GM21723 (cell line): ENCODE data around the gene CRHR1.
"Not testable (repeated sequence)": the region's sequence is repeated elsewhere in the genome, so short reads cannot be mapped to it uniquely, and the experiment has no call there.

Experiments
- ATAC-seq: cut with Tn5 transposase; IDR thresholded peaks from one replicate; pipeline ENCODE4 v1.9.1; 2021; ENCODE audit warnings: mild to moderate bottlenecking, moderate library complexity; ENCODE audit not compliant: unreplicated experiment

CRHR1 gene

DNA sequence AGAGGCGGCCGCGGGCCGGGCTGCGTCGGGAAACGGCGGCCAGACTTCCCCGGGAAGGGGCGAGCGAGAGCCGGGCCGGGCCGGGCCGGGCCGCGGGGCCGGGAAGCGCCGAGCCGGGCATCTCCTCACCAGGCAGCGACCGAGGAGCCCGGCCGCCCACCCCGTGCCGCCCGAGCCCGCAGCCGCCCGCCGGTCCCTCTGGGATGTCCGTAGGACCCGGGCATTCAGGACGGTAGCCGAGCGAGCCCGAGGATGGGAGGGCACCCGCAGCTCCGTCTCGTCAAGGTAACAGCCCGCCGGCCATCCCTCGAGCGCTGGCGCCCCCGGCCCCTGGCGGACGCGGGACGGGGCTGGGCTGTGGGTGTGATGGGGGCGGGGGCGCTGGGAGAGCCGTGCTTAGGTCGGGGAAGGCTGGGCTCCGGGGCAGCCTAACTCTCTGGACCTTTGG, at the start of gene CRHR1:
Gene CRHR1, plus strand, starts transcription at position 28 of the 448 bp plus-strand sequence. Its CDS starts 225 bp downstream, at position 253.
- no peak for ATAC-seq

DNA sequence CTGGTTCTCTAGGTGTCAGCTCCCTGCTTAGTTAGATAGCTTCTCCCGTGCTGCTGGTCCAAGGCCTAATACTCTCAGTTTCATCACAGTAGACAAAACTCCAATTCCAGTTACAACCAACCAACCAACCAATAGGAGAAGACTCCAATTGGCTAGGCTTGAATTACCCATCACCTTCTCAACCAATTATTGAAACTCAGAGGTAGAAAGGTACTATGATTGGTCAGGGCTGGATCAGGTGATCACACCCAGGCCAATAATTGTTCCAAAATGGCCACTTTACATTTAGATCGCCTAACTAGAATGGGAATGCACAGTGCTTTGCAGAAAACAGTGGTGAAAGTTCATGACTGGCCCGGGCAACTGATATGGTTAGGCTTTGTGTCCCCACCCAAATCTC, 49.5 kb upstream of the CRHR1 start:
- ATAC-seq = no peak

DNA sequence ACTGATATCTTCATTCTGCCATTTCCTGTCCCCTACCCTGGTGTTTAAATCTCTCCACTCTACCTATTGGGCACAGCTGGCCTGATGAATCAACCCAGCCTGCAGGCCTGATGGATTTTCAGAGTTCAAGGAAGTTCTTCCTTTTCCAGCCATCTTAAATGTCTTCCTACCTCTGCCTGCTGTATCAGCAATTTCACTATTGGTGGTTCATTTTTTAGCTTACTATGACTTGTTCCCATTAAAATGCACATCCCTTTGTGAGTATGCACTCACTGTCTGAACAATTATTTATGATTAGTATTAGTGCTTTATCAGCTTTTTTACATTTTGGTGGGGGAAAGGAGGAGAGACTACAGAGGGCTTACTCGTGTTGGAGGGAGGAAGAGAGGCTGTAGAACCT, 48.6 kb upstream of the CRHR1 start:
- ATAC-seq = no peak

DNA sequence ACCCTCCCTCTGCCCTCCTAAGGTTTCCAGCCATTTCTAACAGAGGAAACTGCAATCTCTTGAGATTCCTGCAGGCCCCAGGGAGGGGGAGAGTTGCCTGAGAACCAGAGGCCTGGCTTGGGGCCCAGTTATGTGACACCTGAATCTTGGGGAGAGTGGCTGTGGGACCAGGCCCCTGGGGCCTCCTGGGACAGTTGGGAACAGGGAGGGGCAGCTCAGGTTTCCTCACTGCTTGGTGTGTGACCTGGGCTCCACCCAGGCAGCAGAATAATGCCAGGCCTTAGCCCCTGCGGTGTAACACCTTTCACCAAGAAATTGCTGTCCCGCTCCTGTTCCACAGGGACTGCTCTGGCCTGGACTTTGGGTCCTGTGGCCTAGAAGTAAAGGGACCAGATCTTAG, 44.3 kb upstream of the CRHR1 start:
- no peak for ATAC-seq

DNA sequence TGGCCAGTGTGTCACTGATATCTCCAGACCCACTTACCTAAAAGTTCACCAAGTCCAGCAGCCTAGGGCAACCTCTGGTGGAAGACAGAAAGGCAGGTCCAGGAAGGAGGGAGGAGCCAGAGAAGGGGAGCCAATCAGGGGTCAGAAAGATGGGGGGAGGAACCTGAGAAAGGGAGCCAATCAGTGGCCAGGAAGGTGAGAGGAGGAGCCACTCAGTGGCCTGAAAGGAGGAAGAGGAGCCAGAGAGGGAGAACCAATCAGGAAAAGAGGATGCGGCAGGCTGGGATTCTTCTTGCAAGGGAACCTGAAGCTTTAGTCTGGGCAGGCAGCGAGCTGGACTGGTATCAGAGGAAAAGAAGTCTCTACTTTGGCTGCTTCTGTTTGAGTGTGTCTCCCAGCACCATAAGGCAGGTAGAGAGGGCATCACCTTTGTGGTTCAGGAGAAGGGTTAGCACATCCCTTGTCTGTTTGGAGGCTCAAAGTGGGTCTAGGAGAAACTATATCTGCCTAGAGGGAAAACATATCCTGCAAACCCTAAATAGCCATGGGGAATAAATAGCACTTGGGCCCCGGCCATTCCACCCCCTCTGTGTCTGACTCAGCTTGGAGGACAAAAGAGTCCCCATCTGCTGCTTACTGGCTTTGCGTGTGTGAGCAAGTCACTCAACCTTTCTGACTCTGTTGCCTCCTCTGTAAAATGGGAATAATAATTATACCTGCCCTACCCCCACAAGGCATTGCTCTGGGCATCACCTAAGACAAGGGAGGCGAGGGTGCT, 43.4 kb upstream of the CRHR1 start:
- ATAC-seq = no peak

DNA sequence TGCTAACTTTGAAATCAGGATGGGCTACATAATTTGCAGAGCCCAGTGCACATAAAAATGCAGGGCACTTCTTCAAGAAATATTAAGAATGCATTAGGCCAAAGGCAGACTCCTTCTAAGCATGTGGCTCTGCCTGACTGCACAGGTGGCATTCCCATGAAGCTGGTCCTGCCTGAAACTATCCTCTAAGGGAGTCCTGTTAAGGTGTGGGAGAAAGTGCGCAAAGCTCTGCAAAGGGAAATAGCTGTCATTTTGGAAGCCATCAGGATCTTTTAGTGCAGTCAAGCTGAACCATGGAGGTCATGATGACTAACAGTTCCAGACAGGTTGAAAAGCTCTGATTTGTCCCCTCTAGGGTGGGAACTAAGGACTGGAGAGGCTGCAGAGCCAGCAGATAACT, 41.9 kb upstream of the CRHR1 start:
- ATAC-seq = no peak

DNA sequence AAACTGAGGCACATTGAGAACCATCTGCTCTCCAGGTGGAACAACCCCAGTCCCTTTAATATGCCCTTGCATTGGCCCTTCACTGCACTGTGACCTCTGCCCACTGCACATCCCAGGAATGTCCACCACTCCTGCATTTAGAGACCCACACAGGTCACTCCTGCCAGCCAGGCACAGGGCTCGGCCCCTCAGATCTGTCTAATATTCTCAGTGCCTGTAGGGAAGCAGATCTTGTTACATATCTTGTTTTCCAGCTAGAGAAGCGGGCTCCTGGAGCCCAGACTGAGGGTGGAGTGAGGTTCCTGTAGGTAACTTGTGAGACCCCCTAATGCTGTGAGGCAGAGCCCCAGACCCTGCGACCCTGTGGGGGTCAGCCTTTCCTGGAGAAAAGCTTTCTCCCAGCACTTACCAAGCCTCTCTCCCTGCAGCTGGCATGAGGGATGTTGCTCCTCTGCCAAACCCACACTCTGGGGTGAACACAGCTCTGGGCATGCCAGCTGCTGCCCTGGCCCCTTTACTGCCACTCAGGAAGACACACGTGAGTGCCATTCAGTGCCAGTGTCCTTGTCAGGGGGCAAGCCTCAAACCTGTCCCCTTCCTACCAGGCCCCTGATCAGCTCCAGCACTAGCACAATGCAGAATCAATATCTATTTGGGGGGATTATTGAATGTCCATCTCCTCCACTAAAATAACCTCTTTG, 40.3 kb upstream of the CRHR1 start:
- ATAC-seq = no peak

DNA sequence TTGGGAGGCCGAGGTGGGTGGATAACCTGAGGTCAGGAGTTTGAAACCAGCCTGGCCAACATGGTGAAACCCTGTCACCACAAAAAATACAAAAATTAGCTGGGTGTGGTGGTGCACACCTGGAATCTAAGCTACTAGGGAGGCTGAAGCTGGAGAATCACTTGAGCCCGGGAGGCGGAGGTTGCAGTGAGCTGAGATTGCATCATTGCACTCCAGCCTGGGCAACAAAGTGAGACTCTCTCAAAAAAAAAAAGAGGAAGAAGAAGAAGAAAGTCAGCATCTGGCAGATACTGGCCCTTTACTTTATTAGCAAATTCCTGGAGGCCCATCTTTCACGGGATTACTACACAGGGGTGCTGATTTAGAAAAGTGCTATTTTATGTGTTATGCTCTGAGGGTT, 39.3 kb upstream of the CRHR1 start:
- not testable (repeated sequence) for ATAC-seq

DNA sequence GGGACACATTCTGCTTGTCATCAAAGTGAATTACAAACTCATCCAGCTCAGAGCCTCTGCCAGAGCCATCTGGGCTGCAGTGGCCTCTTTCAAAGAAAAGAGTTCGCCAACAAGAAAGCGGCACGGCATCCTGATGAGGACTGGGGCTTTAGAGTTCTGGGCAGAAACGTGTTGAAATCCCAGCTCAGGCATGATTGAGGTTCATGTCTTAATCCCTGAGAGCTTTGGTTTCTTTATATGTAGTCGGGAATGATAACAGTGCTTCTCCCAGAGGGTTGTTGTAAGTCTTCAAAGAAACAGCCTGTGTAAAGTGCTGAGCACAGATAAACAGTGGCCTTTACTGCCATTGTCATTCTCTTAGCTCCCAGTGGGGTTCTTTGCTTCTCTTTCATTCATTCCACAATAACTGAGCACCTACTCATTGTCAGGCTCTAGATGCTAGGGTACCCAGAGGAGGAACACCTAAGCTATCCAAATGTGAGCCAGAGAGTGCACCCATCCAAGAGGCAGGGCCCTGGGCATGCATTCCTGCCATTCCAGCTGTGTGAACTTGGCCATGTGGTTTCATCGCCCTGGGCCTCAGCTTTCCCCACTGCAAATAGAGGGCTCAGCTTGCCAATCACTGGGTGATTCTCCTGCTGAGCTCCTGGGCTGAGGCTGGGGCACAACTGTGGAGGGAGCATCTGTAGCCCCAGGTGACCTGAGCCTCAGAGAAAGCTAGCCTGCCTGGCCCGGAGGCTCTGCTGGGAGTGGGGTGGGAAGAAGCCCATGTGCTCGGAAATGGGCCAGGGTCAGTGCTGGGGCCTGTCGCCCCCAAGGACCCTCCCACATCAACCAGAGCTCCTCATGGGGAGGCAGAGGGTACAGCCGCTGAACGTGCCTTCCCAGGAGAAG, 38.3 kb upstream of the CRHR1 start:
- no peak for ATAC-seq

DNA sequence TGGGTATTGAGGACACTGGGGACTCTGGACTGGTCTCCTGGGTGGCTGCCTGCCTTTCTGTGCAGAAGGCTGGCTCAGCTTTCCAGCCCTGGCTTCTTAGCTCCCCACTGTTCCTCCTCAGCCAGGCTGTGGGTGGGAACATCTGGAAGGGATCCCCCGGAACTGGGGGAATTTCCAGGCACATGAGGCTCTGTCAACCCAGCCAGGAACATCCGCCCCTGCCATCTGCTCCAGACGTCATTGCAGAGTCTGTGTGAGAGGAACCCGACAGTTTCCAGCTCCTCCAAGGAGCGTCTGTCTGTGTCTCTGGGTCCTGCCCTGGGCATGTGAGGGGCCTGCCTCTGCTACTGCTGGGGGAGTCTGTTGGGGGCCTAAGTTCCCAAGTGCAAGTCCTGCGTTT, 36.2 kb upstream of the CRHR1 start:
- ATAC-seq = no peak

DNA sequence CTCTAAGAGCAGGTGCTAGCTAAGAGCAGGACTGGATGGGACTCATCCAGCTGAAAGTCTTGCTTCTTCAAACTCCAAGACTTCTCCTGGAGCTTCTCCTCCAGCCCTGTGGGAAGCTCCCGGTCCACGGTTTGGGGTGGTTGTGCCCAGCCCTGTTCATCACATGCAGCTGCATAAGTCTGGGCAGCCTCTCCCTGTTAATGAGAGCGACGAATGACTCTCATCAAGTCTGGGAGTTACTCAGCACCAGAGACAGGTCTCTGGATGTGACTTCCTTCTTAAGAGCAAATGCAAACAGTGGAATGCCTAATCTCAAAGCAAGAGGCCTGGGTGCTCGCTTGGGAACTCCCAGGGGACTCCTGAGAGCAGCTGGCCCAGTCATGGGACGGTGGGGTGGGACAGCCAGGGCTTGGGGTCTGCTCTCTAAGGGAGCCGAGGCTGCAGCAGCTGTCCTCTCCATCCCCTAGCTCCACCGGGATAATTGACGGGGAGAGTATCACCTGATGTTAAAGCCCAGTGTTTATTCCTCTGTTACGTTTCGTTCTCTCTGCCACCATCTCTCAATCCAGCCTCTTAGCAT, 35.3 kb upstream of the CRHR1 start:
- no peak for ATAC-seq

DNA sequence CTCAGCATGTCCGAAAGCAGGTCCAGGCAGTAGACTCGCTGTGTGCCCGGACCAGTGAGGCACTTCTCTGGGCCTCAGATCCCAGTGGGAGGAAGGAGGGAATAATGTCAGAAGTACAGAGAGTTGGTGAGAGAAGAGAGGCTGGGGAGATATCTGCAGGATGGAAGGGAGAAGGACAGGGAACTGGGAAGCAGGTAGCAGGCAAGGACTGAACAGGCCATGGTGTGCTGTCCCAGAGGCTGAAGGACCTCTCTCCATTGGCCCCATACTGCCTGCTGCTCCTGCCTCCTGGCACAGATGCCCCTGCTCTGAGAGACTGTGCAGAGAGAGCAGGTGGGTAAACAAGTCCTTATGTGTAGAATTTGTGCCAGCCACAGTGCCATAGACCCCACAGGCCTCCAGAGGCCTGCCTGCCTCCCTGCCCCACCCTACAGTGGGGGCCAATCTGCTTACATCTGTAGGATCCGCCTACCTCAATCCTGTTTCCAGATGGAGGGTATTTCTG, 34.2 kb upstream of the CRHR1 start:
- ATAC-seq = no peak

DNA sequence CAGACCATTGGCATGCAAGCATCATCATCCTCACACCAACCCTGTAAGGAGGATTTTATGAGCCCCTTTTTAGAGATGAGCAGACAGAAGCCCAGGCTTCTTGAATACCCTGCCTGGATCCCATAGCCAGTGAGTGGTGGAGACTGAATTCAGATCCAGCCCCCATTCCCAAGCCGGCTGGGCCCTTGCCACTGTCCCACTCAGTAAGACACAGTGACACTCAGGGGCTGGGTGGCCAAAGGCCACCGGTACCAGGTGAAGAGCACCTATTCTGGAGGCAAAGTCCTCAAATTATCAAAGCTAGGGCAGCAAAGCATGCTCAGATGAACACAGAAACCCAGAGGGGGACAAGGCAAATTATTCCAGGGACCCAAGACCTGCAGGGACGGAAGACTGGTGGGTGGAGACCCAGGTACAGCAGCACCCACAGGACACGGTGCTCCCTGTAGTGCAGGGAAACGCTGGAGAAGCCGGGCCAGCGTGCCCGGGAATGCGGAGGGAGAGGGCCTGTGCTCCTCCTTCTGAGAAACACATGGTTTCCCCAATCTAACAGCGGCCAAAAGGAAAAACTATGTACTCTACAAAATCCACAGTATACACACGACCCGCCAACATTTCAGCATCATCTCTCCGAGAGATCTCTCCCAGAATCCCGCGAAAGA, 33.2 kb upstream of the CRHR1 start:
- ATAC-seq = no peak

DNA sequence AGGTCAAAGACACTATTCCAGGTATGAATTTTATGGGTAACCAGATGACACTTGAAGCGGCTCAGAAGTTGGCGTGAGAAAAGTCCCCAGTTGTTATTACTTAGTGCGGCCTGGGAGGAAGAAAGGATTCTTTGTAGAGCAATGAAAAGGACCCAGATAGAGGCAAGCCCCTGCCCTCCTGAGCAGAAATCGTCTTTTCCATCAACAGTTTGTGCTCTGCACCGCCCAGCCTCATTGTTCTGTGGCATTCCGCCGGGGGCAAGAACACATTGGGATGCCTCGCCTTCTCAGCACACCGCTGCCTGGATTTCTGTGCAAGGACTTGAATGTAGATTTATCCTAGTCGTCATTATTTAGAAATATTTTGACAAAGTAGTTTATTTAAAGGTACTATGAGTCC, 32.7 kb upstream of the CRHR1 start:
- no peak for ATAC-seq

DNA sequence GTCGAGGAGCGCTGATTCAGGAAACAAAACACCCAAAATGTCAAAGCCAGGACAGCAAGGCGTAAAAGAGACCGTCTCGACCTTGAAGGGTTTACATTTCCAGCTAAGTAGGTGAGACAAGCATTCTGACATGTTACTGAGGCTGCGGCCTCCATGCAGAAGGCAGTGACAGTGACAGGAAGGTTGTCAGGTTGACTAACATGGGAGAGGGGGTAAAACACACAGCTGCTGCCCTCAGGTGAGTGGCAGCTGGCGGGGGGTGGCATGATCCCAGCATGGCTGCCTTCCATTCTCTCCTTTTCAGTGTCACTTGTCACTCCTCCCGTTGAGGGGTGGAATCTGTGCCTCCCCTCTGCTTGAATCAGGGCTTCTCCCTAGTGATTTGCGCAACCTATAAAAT, 31.9 kb upstream of the CRHR1 start:
- ATAC-seq = no peak

DNA sequence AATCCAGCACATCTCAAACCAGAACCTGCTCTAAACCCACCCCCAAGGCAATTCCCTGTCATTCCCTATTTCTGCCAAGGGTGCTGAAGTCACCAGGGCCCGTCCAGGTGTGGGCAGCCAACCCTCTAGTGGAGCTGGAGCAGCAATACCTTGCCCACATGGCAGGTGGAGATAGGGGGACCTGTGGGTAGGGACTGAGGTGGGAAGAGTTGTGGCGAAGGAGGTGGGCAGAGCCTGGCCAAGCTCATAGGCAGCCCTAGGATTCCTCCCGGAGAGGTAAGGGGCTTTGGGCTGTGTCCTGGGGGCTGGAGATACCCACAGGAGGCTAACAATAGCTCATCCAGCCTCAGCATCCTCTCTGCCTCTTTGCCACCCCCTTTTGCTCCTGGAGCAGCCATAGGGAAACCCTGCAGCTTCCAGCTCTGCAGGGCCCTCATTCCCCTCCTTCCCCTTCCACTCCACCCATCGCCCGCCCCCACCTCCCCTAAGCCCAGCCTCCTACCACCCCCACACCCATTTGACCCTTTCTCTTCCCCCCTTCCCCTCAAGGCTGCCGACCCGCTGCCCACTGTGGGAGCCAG, 30.4 kb upstream of the CRHR1 start:
- ATAC-seq = no peak

DNA sequence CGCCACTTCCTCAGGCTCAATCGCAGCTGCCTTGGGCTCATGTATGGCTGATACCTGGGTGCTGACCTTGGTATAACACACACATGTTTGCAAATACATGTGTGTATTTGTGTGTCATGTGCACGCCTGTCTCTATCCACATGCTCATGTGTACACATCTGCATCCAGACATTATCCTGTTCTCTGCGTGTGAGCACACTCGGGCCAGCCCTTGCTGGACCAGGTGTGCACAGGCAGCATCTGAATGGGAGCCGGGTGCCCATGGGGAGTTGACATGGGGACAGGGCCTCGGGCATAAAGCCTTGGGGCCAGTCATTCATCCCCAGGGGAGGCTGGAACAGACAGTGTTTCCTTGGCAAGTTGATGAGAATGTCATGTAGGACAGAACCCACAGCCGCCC, 29.1 kb upstream of the CRHR1 start:
- ATAC-seq = no peak

DNA sequence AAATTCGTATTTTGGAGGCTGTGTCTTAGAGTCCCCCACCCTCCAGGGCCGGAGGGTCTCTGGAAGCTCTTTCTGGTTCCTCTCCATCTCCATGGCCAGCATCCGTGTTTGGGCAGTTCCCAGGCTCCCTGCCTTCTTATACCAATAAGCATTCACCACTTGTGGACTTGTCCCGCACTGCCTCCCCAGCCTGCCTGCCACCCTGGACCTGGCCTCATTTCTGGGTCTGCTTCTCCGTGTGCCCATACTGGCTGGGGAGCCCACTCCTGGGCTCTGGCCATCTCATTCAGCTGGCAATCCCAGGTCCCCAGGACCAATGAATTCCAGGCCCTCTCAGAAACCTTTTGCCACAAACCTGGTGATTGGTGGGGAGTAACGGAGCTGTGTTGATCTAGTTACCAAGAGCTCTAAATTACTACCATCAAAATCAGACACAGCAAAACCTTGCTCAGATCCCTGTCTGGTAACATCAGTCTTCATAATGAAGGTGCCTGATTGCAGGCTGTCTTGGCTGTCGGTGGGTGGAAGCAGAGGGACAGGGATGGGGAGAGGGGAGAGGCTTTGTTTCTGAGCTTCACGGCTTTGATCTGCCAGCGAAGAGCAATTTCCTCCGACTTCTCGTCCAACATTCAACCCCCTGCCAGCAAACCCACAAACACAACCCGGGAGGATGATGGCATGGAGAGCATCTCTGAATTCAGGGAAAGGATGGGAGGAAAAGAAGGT, 27.7 kb upstream of the CRHR1 start:
- no peak for ATAC-seq

DNA sequence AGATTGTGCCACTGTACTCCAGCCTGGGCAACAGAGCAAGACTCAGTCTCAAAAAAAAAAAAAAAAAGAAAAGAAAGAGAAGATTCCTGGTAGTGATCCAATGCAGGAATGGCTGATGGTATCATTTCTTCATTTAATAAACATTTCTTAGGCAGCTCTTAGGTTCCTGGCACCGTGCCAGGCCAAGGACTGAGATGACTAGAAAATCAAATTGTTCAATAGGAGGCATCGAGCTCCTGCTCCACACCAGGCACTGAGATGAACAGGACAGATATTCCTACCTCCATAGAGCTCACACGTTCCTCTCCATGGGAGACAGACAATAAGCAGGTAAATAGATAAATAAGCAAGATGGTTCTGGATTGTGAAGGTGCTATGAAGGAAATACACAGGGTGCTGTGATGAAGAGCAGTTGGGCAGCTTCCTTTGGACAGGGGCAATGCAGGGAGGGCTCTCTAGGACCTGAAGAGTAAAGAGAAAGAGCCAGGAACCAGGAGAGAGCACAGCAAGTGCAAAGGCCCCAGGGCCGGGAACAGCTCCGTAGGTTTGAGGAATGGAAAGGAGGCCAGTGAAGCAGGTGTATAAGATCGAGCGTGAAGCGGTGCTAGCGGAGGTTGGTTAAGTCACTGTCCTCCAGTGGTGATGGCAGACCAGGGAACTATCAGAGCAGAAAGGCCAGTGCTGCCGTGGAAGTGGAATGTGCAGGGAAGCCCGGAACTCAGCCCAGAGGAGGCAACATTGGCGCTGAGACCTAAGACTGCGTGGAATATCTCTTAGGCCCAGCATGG, 26.5 kb upstream of the CRHR1 start:
- ATAC-seq = no peak
